ENCODE data around the gene SH2D2A.

Gene SH2D2A

GRCh38 chr1:156858555-156858956 lies 41.9 kb upstream of the SH2D2A start:
- TF ChIP-seq, protein P1, sequence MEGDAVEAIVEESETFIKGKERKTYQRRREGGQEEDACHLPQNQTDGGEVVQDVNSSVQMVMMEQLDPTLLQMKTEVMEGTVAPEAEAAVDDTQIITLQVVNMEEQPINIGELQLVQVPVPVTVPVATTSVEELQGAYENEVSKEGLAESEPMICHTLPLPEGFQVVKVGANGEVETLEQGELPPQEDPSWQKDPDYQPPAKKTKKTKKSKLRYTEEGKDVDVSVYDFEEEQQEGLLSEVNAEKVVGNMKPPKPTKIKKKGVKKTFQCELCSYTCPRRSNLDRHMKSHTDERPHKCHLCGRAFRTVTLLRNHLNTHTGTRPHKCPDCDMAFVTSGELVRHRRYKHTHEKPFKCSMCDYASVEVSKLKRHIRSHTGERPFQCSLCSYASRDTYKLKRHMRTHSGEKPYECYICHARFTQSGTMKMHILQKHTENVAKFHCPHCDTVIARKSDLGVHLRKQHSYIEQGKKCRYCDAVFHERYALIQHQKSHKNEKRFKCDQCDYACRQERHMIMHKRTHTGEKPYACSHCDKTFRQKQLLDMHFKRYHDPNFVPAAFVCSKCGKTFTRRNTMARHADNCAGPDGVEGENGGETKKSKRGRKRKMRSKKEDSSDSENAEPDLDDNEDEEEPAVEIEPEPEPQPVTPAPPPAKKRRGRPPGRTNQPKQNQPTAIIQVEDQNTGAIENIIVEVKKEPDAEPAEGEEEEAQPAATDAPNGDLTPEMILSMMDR (conservative IDR thresholded peaks at IDR 0.05; ENCODE audit: low read depth): no peak
- no peak overlapping the region for H3K27ac ChIP-seq
- ChIA-PET CTCF (interaction anchor here (0.5 to 5.1 kb wide), 7 partner anchors 20 to 168 kb away, joined by 3 to 53 read pairs (median 5); no protein-coding TSS in a partner anchor), POLR2A (ENCODE audit: low non-redundant PET) (no interaction called here)
- DNase-seq (ENCODE audit: low spot score): no peak

- POLR2A ChIA-PET (ENCODE audit: low non-redundant PET): no interaction called here
- TF ChIP-seq, protein P1 (conservative IDR thresholded peaks at IDR 0.05; ENCODE audit: low read depth): no peak
- H3K27ac ChIP-seq: no peak overlapping the region
- CTCF ChIA-PET: interaction anchor here (0.6 to 5.1 kb wide), 8 partner anchors 19 to 199 kb away, joined by 3 to 53 read pairs (median 3); no protein-coding TSS in a partner anchor
- DNase-seq (ENCODE audit: low spot score): no peak
Measured at GRCh38 chr1:156857532-156857931, 40.9 kb upstream of the SH2D2A start.

GRCh38 chr1:156856282-156856785 lies 39.7 kb upstream of the SH2D2A start:
- DNase-seq (ENCODE audit: low spot score): no peak
- H3K27ac ChIP-seq: no peak overlapping the region
- ChIA-PET POLR2A (ENCODE audit: low non-redundant PET) (no interaction called here), CTCF (interaction anchor here (0.5 to 1.6 kb wide), 4 partner anchors 36 to 191 kb away, joined by 3 to 4 read pairs (median 3); no protein-coding TSS in a partner anchor)
- TF ChIP-seq, protein P1 (conservative IDR thresholded peaks at IDR 0.05; ENCODE audit: low read depth): no peak

DNA sequence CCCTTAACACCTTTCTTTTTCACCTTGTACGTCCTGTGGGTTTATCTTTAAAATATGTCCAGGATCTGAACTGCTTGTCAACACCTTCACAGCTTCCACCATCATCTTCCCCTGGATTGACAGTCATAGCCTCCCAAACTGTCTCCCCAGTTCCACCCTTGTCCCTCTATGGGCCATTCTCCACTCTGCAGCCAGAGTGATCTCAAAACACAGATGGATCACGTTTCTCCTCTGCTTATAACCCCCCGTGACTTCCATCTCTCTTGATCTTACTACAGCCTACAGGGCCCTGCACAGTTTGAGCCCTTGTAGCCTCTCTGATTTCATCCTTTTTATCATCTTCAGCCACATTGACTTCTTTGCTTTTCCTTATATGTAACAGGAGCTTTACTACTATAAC lies 38.0 kb upstream of the SH2D2A start:
- CTCF ChIA-PET: no interaction called here
- DNase-seq (ENCODE audit: low spot score): no peak
- TF ChIP-seq, protein P1 (conservative IDR thresholded peaks at IDR 0.05; ENCODE audit: low read depth): no peak
- POLR2A ChIA-PET (ENCODE audit: low non-redundant PET): no interaction called here
- no peak overlapping the region for H3K27ac ChIP-seq

- TF ChIP-seq, protein P1 (conservative IDR thresholded peaks at IDR 0.05; ENCODE audit: low read depth): no peak
- no peak for DNase-seq (ENCODE audit: low spot score)
- no peak overlapping the region for H3K27ac ChIP-seq
- CTCF ChIA-PET: no interaction called here
- POLR2A ChIA-PET (ENCODE audit: low non-redundant PET): no interaction called here
Measured at GRCh38 chr1:156853761-156854160, 37.1 kb upstream of the SH2D2A start.

GRCh38 chr1:156852418-156852874 lies 35.8 kb upstream of the SH2D2A start:
- DNase-seq (ENCODE audit: low spot score): no peak
- CTCF ChIA-PET: interaction anchor here (1.1 to 1.4 kb wide), 2 partner anchors 14 to 15 kb away, joined by 3 read pairs; no protein-coding TSS in a partner anchor
- H3K27ac ChIP-seq: no peak overlapping the region
- POLR2A ChIA-PET (ENCODE audit: low non-redundant PET): no interaction called here
- TF ChIP-seq, protein P1 (conservative IDR thresholded peaks at IDR 0.05; ENCODE audit: low read depth): no peak

Measured in RWPE1 (cell line).